Astrocyte (in vitro differentiated cells and primary cell): ENCODE data around the gene HMCN2. TPM values are rescaled to one million over a fixed set of nuclear protein-coding genes. Genes with fewer than 3 reads are reported as not detected.

ENCODE experiments used
- DNase-seq: peaks from one replicate; pipeline ENCODE4 v3.0.0-alpha.2; 2010; ENCODE audit warnings: low read depth
- FAIRE-seq: peaks from 2 replicates; lab custom pipeline; 2011; peaks lifted over from hg19 to GRCh38; lab: Jason Lieb, UNC
- H2AFZ ChIP-seq: 2 replicates; pipeline ENCODE4 v1.6.0; 2012; ENCODE audit warnings: low read depth, low read length, inconsistent platforms
- H3K27ac ChIP-seq: 2 replicates; pipeline ENCODE4 v1.5.1; 2011; ENCODE audit warnings: low read depth, low read length, inconsistent platforms
- H3K27me3 ChIP-seq: 2 replicates; pipeline ENCODE4 v1.6.0; 2011; ENCODE audit warnings: low read length, inconsistent platforms; ENCODE audit not compliant: insufficient read depth
- H3K36me3 ChIP-seq: 2 replicates; pipeline ENCODE4 v1.5.1; 2011; ENCODE audit warnings: low read length, inconsistent platforms; ENCODE audit not compliant: insufficient read depth
- H3K4me1 ChIP-seq: 2 replicates; pipeline ENCODE4 v1.5.1; 2011; ENCODE audit warnings: low read length, inconsistent platforms; ENCODE audit not compliant: insufficient read depth
- H3K4me2 ChIP-seq: 2 replicates; pipeline ENCODE4 v1.6.0; 2012; ENCODE audit warnings: low read length, inconsistent platforms
- H3K4me3 ChIP-seq: 2 replicates; pipeline ENCODE4 v1.5.1; 2011; ENCODE audit warnings: low read depth, mild to moderate bottlenecking, low read length, inconsistent platforms; ENCODE audit not compliant: insufficient read depth
- H3K79me2 ChIP-seq: 2 replicates; pipeline ENCODE4 v1.6.0; 2012; ENCODE audit warnings: mild to moderate bottlenecking, low read length, inconsistent platforms; ENCODE audit not compliant: insufficient read depth
- H3K9ac ChIP-seq: 2 replicates; pipeline ENCODE4 v1.6.0; 2012; ENCODE audit warnings: mild to moderate bottlenecking, low read length, inconsistent platforms
- H3K9me3 ChIP-seq: 2 replicates; pipeline ENCODE4 v1.5.1; 2012; ENCODE audit warnings: low read depth, mild to moderate bottlenecking, low read length, inconsistent platforms; ENCODE audit not compliant: insufficient read depth
- H4K20me1 ChIP-seq: 2 replicates; pipeline ENCODE4 v1.6.0; 2012; ENCODE audit warnings: low read length, inconsistent platforms; ENCODE audit not compliant: insufficient read depth
- H3K27ac Mint-ChIP-seq: one replicate; pipeline ENCODE4 v1.8.0; 2021; ENCODE audit warnings: mild to moderate bottlenecking, mixed read lengths; ENCODE audit not compliant: unreplicated experiment
- H3K27me3 Mint-ChIP-seq: one replicate; pipeline ENCODE4 v1.8.0; 2021; ENCODE audit warnings: low read depth, mixed read lengths; ENCODE audit not compliant: unreplicated experiment
- H3K36me3 Mint-ChIP-seq: one replicate; pipeline ENCODE4 v1.8.0; 2021; ENCODE audit warnings: low read depth, mixed read lengths; ENCODE audit not compliant: unreplicated experiment
- H3K4me1 Mint-ChIP-seq: one replicate; pipeline ENCODE4 v1.8.0; 2021; ENCODE audit warnings: low read depth, mixed read lengths; ENCODE audit not compliant: unreplicated experiment
- H3K4me3 Mint-ChIP-seq: one replicate; pipeline ENCODE4 v1.8.0; 2021; ENCODE audit warnings: mild to moderate bottlenecking, moderate library complexity, mixed read lengths; ENCODE audit not compliant: unreplicated experiment
- H3K9me3 Mint-ChIP-seq: one replicate; pipeline ENCODE4 v1.8.0; 2021; ENCODE audit warnings: mild to moderate bottlenecking, mixed read lengths; ENCODE audit not compliant: unreplicated experiment
- CTCF ChIP-seq: IDR thresholded peaks from 2 replicates; pipeline ENCODE4 v1.5.1; 2011; ENCODE audit warnings: low read depth, mild to moderate bottlenecking, inconsistent platforms, low read length, moderate library complexity; ENCODE audit not compliant: insufficient read depth
- EZH2 ChIP-seq: IDR thresholded peaks from 2 replicates; pipeline ENCODE4 v1.6.1; 2012; ENCODE audit warnings: mild to moderate bottlenecking, low read length, inconsistent platforms; ENCODE audit not compliant: insufficient read depth
- total RNA-seq: library from RNA; stranded (reverse); gene quantifications from 2 replicates; pipeline ENCODE4 v1.2.1, GENCODE V29; 2021

Gene HMCN2
- total RNA-seq, 1 donor from 2014 or later: 1.6 TPM

GRCh38 chr9:130380920-130381469, 115.4 kb downstream of the HMCN2 start:
- no peaks in the 10 kb centered on the region for H3K79me2 ChIP-seq
- no peaks in the 10 kb centered on the region for H3K9me3 ChIP-seq
- no peak overlapping the region for H3K27ac Mint-ChIP-seq
- no peaks in the 10 kb centered on the region for H3K4me1 Mint-ChIP-seq
- H3K9me3 Mint-ChIP-seq: no peaks in the 10 kb centered on the region
- H3K27me3 ChIP-seq: peaks cover 8% of the 10 kb centered on the region
- no peaks in the 10 kb centered on the region for H4K20me1 ChIP-seq
- H3K27ac ChIP-seq: no peak overlapping the region
- no peaks in the 10 kb centered on the region for H3K4me1 ChIP-seq
- no peaks in the 10 kb centered on the region for H3K36me3 ChIP-seq
- peaks cover 38% of the 10 kb centered on the region for H3K27me3 Mint-ChIP-seq
- DNase-seq (no peak), FAIRE-seq (no peak)
- H3K4me3 Mint-ChIP-seq: no peak overlapping the region
- H3K36me3 Mint-ChIP-seq: peaks cover 2% of the 10 kb centered on the region
- H3K9ac ChIP-seq: no peak overlapping the region
- no peak overlapping the region for H2AFZ ChIP-seq
- H3K4me2 ChIP-seq: no peak overlapping the region
- H3K4me3 ChIP-seq: no peak overlapping the region
- TF ChIP-seq EZH2: no peak
- no peak for TF ChIP-seq CTCF

DNA sequence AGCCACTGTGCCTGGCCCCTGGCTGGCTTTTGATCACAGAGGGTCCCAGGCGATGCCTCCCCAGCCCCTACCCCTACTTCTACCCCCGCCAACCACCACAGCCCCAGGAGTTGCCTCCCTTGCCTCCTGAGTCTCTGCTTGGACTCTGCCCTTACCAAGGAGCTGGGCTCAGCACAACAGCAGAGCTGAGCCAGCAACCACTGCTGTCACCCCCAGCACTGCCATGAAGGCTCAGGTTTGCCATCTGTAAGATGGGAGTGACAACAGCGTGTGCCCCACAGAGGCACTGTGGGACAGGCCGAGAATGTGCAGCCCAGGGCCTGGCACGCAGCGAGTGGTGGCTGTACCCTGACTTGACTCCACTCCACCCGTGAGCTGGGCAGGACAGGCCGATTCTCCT, 116.1 kb downstream of the HMCN2 start:
- peaks cover 8% of the 10 kb centered on the region for H3K27me3 ChIP-seq
- TF ChIP-seq CTCF: no peak
- no peak for TF ChIP-seq EZH2

DNA sequence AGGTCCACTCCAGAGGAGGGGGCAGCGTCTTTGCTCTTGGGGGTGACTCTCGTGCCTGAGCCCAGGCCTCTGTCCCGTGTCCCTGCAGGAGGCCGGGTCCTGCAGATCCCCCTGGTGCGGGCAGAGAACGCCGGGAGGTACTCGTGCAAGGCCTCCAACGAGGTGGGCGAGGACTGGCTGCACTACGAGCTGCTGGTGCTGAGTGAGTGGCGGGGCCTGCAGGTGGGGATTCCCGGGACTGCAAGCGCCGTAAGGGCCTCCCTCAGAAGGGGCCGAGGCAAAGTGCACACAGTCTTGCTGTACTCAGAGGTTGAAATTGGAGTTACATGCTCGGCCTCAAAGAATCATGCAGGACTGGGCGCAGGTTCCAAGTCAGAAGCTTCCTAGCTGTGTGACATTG, 116.5 kb downstream of the HMCN2 start:
- Mint-ChIP-seq H3K9me3 (no peaks in the 10 kb centered on the region), H3K27ac (no peak overlapping the region), H3K36me3 (peaks cover 2% of the 10 kb centered on the region), H3K27me3 (peaks cover 43% of the 10 kb centered on the region), H3K4me1 (no peaks in the 10 kb centered on the region), H3K4me3 (no peak overlapping the region)
- no peaks in the 10 kb centered on the region for H3K4me1 ChIP-seq
- no peaks in the 10 kb centered on the region for H3K36me3 ChIP-seq
- H3K4me3 ChIP-seq: no peak overlapping the region
- DNase-seq (no peak), FAIRE-seq (no peak)
- no peak overlapping the region for H2AFZ ChIP-seq
- no peak overlapping the region for H3K9ac ChIP-seq
- no peaks in the 10 kb centered on the region for H4K20me1 ChIP-seq
- H3K27me3 ChIP-seq: peaks cover 8% of the 10 kb centered on the region
- H3K27ac ChIP-seq: no peak overlapping the region
- no peaks in the 10 kb centered on the region for H3K9me3 ChIP-seq
- TF ChIP-seq EZH2 (no peak), CTCF (no peak)
- no peak overlapping the region for H3K4me2 ChIP-seq
- no peaks in the 10 kb centered on the region for H3K79me2 ChIP-seq

More for the DNA sequence above, 116.1 kb downstream of the HMCN2 start:
- H3K4me3 Mint-ChIP-seq: no peak overlapping the region
- H3K27ac ChIP-seq: no peak overlapping the region
- no peaks in the 10 kb centered on the region for H3K79me2 ChIP-seq
- H3K9ac ChIP-seq: no peak overlapping the region
- no peak overlapping the region for H3K4me3 ChIP-seq
- H3K9me3 ChIP-seq: no peaks in the 10 kb centered on the region
- no peak for FAIRE-seq
- no peak for DNase-seq
- H3K9me3 Mint-ChIP-seq: no peaks in the 10 kb centered on the region
- no peak overlapping the region for H3K4me2 ChIP-seq
- no peaks in the 10 kb centered on the region for H3K36me3 ChIP-seq
- no peak overlapping the region for H2AFZ ChIP-seq
- H3K27ac Mint-ChIP-seq: no peak overlapping the region
- H4K20me1 ChIP-seq: no peaks in the 10 kb centered on the region
- H3K27me3 Mint-ChIP-seq: peaks cover 39% of the 10 kb centered on the region
- H3K36me3 Mint-ChIP-seq: peaks cover 2% of the 10 kb centered on the region
- no peaks in the 10 kb centered on the region for H3K4me1 Mint-ChIP-seq
- H3K4me1 ChIP-seq: no peaks in the 10 kb centered on the region
